Colonic mucosa (tissue), 4 donors: ENCODE measurements around the gene AP4B1. TPM values are rescaled to one million over a fixed set of nuclear protein-coding genes. Genes with fewer than 3 reads are reported as not detected.
A peak's percentile ranks its signal among the peaks of the same experiment; 100 is the strongest.

Source experiments
- DNase-seq: peaks from one replicate; pipeline ENCODE4 v3.0.0-alpha.2; 2020
- H3K27ac ChIP-seq: fragments of 200-600 bp; one replicate; pipeline ENCODE4 v1.8.0; 2021
- H3K27me3 ChIP-seq: fragments of 200-600 bp; one replicate; pipeline ENCODE4 v1.8.0; 2021
- H3K36me3 ChIP-seq: fragments of 200-600 bp; one replicate; pipeline ENCODE4 v1.8.0; 2021
- H3K4me1 ChIP-seq: fragments of 200-600 bp; one replicate; pipeline ENCODE4 v1.8.0; 2021; ENCODE audit warnings: mild to moderate bottlenecking
- H3K4me3 ChIP-seq: fragments of 200-600 bp; one replicate; pipeline ENCODE4 v1.8.0; 2021
- H3K9ac ChIP-seq, 2 donors: one replicate each; pipeline ENCODE4 v1.7.0; 2013; ENCODE audit warnings: control low read depth in 2 of 2, low read depth in 2 of 2, low read length in 2 of 2
- H3K9me3 ChIP-seq: fragments of 200-600 bp; one replicate; pipeline ENCODE4 v1.8.0; 2021
- CTCF ChIP-seq: fragments of 200-600 bp; IDR thresholded peaks from one replicate; pipeline ENCODE4 v1.8.0; 2022; ENCODE audit warnings: antibody characterized with exemption, mild to moderate bottlenecking
- intact Hi-C: fragments of 100-400 bp; cut with DNase I; formaldehyde crosslinking; loops from one replicate; pipeline ENCODE4 v1.14.1; 2022
- total RNA-seq, 2 donors: library from RNA; stranded (reverse); fragmentation: NEBNext Ultra II Directional in 1 of 2; extraction: Animal tissue kit (Norgen Biotek cat#: 25700) in 1 of 2; gene quantifications; one replicate each; pipeline ENCODE4 v1.2.1, GENCODE V29; 2021
- donor health status: healthy.
- donor health status: DM: no; HTN: no; CAD: no.
- donor health status: DM: no; HTN: no; CAD: no.

The AP4B1 gene
- total RNA-seq, 2 donors from 2014 or later, result 19.7 to 31.5 TPM

GRCh38 chr1:113942527-113942926 is 37.9 kb upstream of the AP4B1 start:
- H3K27ac ChIP-seq, result no peak overlapping the region
- H3K9me3 ChIP-seq, result no peaks in the 10 kb centered on the region
- H3K4me1 ChIP-seq, result no peaks in the 10 kb centered on the region
- intact Hi-C loops, result no loop called here
- no peak for DNase-seq
- TF ChIP-seq CTCF, result no peak
- H3K4me3 ChIP-seq, result no peak overlapping the region
- no peak overlapping the region for H3K9ac ChIP-seq
- no peaks in the 10 kb centered on the region for H3K27me3 ChIP-seq
- H3K36me3 ChIP-seq, result no peaks in the 10 kb centered on the region

GRCh38 chr1:113941245-113941559 is 36.6 kb upstream of the AP4B1 start:
- intact Hi-C loops, result no loop called here
- Histone ChIP-seq H3K9ac (no peak overlapping the region), H3K9me3 (no peaks in the 10 kb centered on the region), H3K4me3 (no peak overlapping the region), H3K4me1 (no peaks in the 10 kb centered on the region), H3K36me3 (no peaks in the 10 kb centered on the region), H3K27me3 (no peaks in the 10 kb centered on the region), H3K27ac (no peak overlapping the region)
- TF ChIP-seq CTCF, result no peak
- no peak for DNase-seq

- intact Hi-C loops, result no loop called here
- Histone ChIP-seq H3K9me3 (no peaks in the 10 kb centered on the region), H3K4me1 (peaks cover 4% of the 10 kb centered on the region), H3K9ac (peak overlapping the region in 1 of 2 donors; percentile 8), H3K4me3 (no peak overlapping the region), H3K27me3 (no peaks in the 10 kb centered on the region), H3K27ac (no peak overlapping the region), H3K36me3 (no peaks in the 10 kb centered on the region)
- TF ChIP-seq CTCF, result no peak
- no peak for DNase-seq
Measured at GRCh38 chr1:113940365-113941244, 36.0 kb upstream of the AP4B1 start.

GRCh38 chr1:113938192-113938591 is 33.6 kb upstream of the AP4B1 start:
- no peak for DNase-seq
- Histone ChIP-seq H3K4me3 (no peak overlapping the region), H3K9me3 (no peaks in the 10 kb centered on the region), H3K9ac (no peak overlapping the region), H3K4me1 (peaks cover 7% of the 10 kb centered on the region), H3K36me3 (no peaks in the 10 kb centered on the region), H3K27ac (no peak overlapping the region), H3K27me3 (no peaks in the 10 kb centered on the region)
- no peak for TF ChIP-seq CTCF
- intact Hi-C loops, result no loop called here

- Histone ChIP-seq H3K36me3 (no peaks in the 10 kb centered on the region), H3K4me1 (peaks cover 7% of the 10 kb centered on the region), H3K9ac (no peak overlapping the region), H3K27me3 (no peaks in the 10 kb centered on the region), H3K9me3 (no peaks in the 10 kb centered on the region), H3K4me3 (no peak overlapping the region), H3K27ac (no peak overlapping the region)
- intact Hi-C loops, result no loop called here
- DNase-seq, result no peak
- TF ChIP-seq CTCF, result no peak
Measured at GRCh38 chr1:113937146-113937545, 32.5 kb upstream of the AP4B1 start.
